Liver (tissue), 9 donors: ENCODE data around the gene ANKRD11. TPM values are rescaled to one million over a fixed set of nuclear protein-coding genes. Genes with fewer than 3 reads are reported as not detected.

ENCODE experiments used
- DNase-seq: peaks from one replicate; pipeline ENCODE4 v3.0.0-alpha.2; 2017; ENCODE audit warnings: low spot score
- H3K27ac ChIP-seq, 2 donors: one replicate each; pipeline ENCODE4 v1.7.0; 2013; ENCODE audit warnings: inconsistent platforms in 2 of 2, low read length in 2 of 2, control low read depth in 1 of 2, low read depth in 1 of 2, mild to moderate bottlenecking in 1 of 2
- H3K27me3 ChIP-seq, 4 donors: one replicate each; pipeline versions ENCODE4 v1.6.1 to v1.7.0; 2013; ENCODE audit warnings: low read length in 3 of 4, inconsistent platforms in 1 of 4, mild to moderate bottlenecking in 1 of 4, moderate library complexity in 1 of 4; ENCODE audit not compliant: control insufficient read depth in 4 of 4, insufficient read depth in 4 of 4
- H3K36me3 ChIP-seq, 4 donors: one replicate each; pipeline versions ENCODE4 v1.6.1 to v1.7.0; 2013; ENCODE audit warnings: low read length in 3 of 4, mild to moderate bottlenecking in 3 of 4, low read depth in 1 of 4, moderate library complexity in 1 of 4; ENCODE audit not compliant: control insufficient read depth in 4 of 4, insufficient read depth in 3 of 4
- H3K4me1 ChIP-seq, 4 donors: one replicate each; pipeline versions ENCODE4 v1.6.1 to v1.7.0; 2013; ENCODE audit warnings: low read length in 3 of 4, mild to moderate bottlenecking in 3 of 4, moderate library complexity in 1 of 4; ENCODE audit not compliant: control insufficient read depth in 4 of 4, insufficient read depth in 4 of 4
- H3K4me3 ChIP-seq, 3 donors: one replicate each; pipeline versions ENCODE4 v1.6.1 to v1.7.0; 2013; ENCODE audit warnings: low read length in 3 of 3, control low read depth in 1 of 3, low read depth in 1 of 3, mild to moderate bottlenecking in 1 of 3
- H3K9ac ChIP-seq, 2 donors: one replicate each; pipeline ENCODE4 v1.7.0; 2013; ENCODE audit warnings: low read length in 2 of 2, mild to moderate bottlenecking in 2 of 2, moderate library complexity in 2 of 2, control low read depth in 1 of 2, low read depth in 1 of 2
- H3K9me3 ChIP-seq, 4 donors: one replicate each; pipeline versions ENCODE4 v1.6.1 to v1.7.0; 2013; ENCODE audit warnings: low read length in 3 of 4; ENCODE audit not compliant: control insufficient read depth in 4 of 4
- EGR1 ChIP-seq, 2 donors: IDR thresholded peaks; 2 replicates each; pipeline ENCODE4 v1.6.1; 2016 to 2018; ENCODE audit warnings: antibody characterized with exemption in 2 of 2, low read depth in 2 of 2
- FOXA1 ChIP-seq: IDR thresholded peaks from 2 replicates; pipeline ENCODE4 v1.6.1; 2016; ENCODE audit warnings: antibody characterized with exemption
- FOXA2 ChIP-seq: IDR thresholded peaks from 2 replicates; pipeline ENCODE4 v1.6.1; 2016; ENCODE audit warnings: antibody characterized with exemption
- GABPA ChIP-seq, 2 donors: IDR thresholded peaks in 1 of 2; conservative IDR thresholded peaks in 1 of 2; 2 replicates each; pipeline ENCODE4 v1.6.1; 2016; ENCODE audit warnings: antibody characterized with exemption in 2 of 2, mild to moderate bottlenecking in 1 of 2, moderate library complexity in 1 of 2
- HNF4A ChIP-seq, 2 donors: conservative IDR thresholded peaks; 2 replicates each; pipeline ENCODE4 v1.6.1; 2016; ENCODE audit warnings: antibody characterized with exemption in 2 of 2, mild to moderate bottlenecking in 2 of 2
- HNF4G ChIP-seq: IDR thresholded peaks from 2 replicates; pipeline ENCODE4 v1.6.1; 2016; ENCODE audit warnings: antibody characterized with exemption
- JUND ChIP-seq, 2 donors: IDR thresholded peaks; 2 replicates each; pipeline ENCODE4 v1.6.1; 2016; ENCODE audit warnings: antibody characterized with exemption in 2 of 2
- MAX ChIP-seq: IDR thresholded peaks from 2 replicates; pipeline ENCODE4 v1.6.1; 2016; ENCODE audit warnings: antibody characterized with exemption
- NR2F2 ChIP-seq: IDR thresholded peaks from 2 replicates; pipeline ENCODE4 v1.6.1; 2016; ENCODE audit warnings: antibody characterized with exemption
- RAD21 ChIP-seq, 2 donors: IDR thresholded peaks; 2 replicates each; pipeline ENCODE4 v1.6.1; 2016; ENCODE audit warnings: antibody characterized with exemption in 2 of 2, mild to moderate bottlenecking in 2 of 2
- RXRA ChIP-seq, 2 donors: IDR thresholded peaks; 2 replicates each; pipeline ENCODE4 v1.6.1; 2017 to 2018; ENCODE audit warnings: antibody characterized with exemption in 2 of 2, mild to moderate bottlenecking in 1 of 2
- SP1 ChIP-seq: IDR thresholded peaks from 2 replicates; pipeline ENCODE4 v1.6.1; 2018; ENCODE audit warnings: antibody characterized with exemption, mild to moderate bottlenecking
- TAF1 ChIP-seq: conservative IDR thresholded peaks from 2 replicates; pipeline ENCODE4 v1.6.1; 2016; ENCODE audit warnings: antibody characterized with exemption, mild to moderate bottlenecking
- YY1 ChIP-seq: IDR thresholded peaks from 2 replicates; pipeline ENCODE4 v1.6.1; 2016; ENCODE audit warnings: antibody characterized with exemption, mild to moderate bottlenecking
- ZBTB33 ChIP-seq: IDR thresholded peaks from 2 replicates; pipeline ENCODE4 v1.6.1; 2016; ENCODE audit warnings: antibody characterized with exemption
- WGBS: extraction: QIAGEN DNeasy Blood & Tissue Kit; methylation state at CpG from one replicate; pipeline ENCODE4 v1.1.7; 2013; 5-methylcytosine and 5-hydroxymethylcytosine counted together
- polyA plus RNA-seq, 2 donors: library from polyadenylated mRNA; stranded (reverse) in 1 of 2; unstranded in 1 of 2; fragments of 200-250 nt in 1 of 2; fragments of >200 nt in 1 of 2; fragmentation: Nextera tagmentation in 1 of 2; extraction: Ambion mirVana in 1 of 2; gene quantifications; one replicate each; pipeline versions ENCODE4 v1.2.1 to v1.2.3, GENCODE V29; 2013 to 2015
- total RNA-seq, 2 donors: library from RNA; depleted of rRNA; stranded (reverse); fragments of >200 nt; gene quantifications; one replicate each; pipeline ENCODE4 v1.2.3, GENCODE V29; 2014
- TF ChIP-seq, protein P1 (sequence below): IDR thresholded peaks from 2 replicates; pipeline ENCODE4 v1.6.1; 2016; ENCODE audit warnings: antibody characterized with exemption
- TF ChIP-seq, protein P2 (sequence below): fragments of 150-350 bp; IDR thresholded peaks from 2 replicates; pipeline ENCODE4 v1.5.1; 2017; ENCODE audit warnings: improper control_type of control experiment, low read depth, low read length; ENCODE audit not compliant: missing input control
- donor health status: healthy.
- donor health status: healthy.
- donor health status: healthy.
- donor health status: healthy.
- donor health status: healthy.

ANKRD11 gene
- total and polyA plus RNA-seq, 4 donors = 16.3 to 55.1 (median 28.0) TPM

DNA sequence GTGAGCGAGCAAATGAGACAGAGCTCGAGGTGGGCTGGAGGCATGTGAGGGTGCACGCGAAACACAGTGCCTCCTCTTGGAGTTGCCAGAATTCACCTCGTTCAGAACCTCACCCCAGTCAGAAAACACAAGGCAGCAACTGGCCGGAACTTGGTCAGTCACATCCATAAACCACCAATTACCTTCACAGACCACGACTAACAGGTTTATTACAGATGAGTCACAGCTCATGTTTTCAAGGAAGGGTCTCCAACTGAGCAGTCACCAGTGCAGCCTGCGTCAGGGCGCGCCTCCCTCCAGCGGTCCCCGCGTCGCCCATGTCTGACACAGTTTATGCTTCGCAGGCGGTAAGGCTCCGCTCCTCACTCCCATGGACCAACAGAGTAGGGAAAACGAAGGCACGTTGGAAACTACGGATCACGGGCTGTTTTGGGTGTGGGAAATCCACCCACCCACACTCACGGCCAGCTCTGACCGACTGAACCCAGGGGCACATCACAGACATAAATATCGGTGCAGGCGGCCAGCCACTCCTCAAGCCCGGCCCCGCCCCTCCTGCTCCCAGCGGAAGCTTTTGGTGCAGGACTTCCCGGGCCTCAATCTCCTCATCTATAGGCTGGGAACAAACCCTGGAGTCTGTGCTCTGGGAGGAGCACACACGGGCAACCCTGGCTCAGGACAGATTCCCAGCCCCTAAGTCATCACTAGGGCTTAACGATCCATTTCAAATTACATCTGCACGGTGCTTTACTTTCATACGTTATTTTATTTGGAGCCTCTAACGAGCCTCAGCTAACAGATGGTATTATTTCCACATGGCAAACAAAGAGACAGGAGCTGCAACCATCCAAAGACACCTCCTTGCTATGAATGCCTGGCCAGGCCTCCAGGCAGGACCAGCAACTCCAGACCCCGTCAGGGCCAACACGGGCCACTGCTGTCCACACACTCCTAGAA is 146.6 kb downstream of the ANKRD11 start:
- no peak overlapping the region for H3K4me3 ChIP-seq
- no peak overlapping the region for H3K9ac ChIP-seq
- H3K4me1 ChIP-seq = peaks cover 10 to 45% (median 36%) of the 10 kb centered on the region in 4 donors

GRCh38 chr16:89341697-89342694 is 148.4 kb downstream of the ANKRD11 start:
- Histone ChIP-seq H3K9me3 (no peaks in the 10 kb centered on the region), H3K36me3 (no peaks in the 10 kb centered on the region), H3K4me1 (peaks cover 10 to 54% (median 40%) of the 10 kb centered on the region in 4 donors), H3K4me3 (no peak overlapping the region), H3K9ac (no peak overlapping the region), H3K27me3 (no peaks in the 10 kb centered on the region), H3K27ac (no peak overlapping the region)
- 85% methylated on average over 35 of the region's 35 CpGs for WGBS
- no peak for DNase-seq
- TF ChIP-seq YY1 (no peak), NR2F2 (no peak), ZBTB33 (no peak), EGR1 (IDR thresholded peaks at IDR 0.05; ENCODE audit: low read depth in 2 of 2) (no peak), RXRA (IDR thresholded peaks at IDR 0.05) (no peak), GABPA (IDR thresholded peaks at IDR 0.05 in 1 of 2, conservative IDR thresholded peaks at IDR 0.05 in 1 of 2) (no peak), TAF1 (no peak), RAD21 (IDR thresholded peaks at IDR 0.05) (no peak), SP1 (no peak), HNF4A (conservative IDR thresholded peaks at IDR 0.05) (no peak), FOXA1 (no peak), JUND (IDR thresholded peaks at IDR 0.05) (no peak)
- TF ChIP-seq, protein P1, sequence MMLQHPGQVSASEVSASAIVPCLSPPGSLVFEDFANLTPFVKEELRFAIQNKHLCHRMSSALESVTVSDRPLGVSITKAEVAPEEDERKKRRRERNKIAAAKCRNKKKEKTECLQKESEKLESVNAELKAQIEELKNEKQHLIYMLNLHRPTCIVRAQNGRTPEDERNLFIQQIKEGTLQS = no peak
- TF ChIP-seq, protein P2, sequence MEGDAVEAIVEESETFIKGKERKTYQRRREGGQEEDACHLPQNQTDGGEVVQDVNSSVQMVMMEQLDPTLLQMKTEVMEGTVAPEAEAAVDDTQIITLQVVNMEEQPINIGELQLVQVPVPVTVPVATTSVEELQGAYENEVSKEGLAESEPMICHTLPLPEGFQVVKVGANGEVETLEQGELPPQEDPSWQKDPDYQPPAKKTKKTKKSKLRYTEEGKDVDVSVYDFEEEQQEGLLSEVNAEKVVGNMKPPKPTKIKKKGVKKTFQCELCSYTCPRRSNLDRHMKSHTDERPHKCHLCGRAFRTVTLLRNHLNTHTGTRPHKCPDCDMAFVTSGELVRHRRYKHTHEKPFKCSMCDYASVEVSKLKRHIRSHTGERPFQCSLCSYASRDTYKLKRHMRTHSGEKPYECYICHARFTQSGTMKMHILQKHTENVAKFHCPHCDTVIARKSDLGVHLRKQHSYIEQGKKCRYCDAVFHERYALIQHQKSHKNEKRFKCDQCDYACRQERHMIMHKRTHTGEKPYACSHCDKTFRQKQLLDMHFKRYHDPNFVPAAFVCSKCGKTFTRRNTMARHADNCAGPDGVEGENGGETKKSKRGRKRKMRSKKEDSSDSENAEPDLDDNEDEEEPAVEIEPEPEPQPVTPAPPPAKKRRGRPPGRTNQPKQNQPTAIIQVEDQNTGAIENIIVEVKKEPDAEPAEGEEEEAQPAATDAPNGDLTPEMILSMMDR = no peak

More for the DNA sequence above, 146.6 kb downstream of the ANKRD11 start:
- H3K27me3 ChIP-seq = no peaks in the 10 kb centered on the region
- H3K27ac ChIP-seq = peak overlapping the region in 1 of 2 donors; percentile 68
- no peak for DNase-seq
- WGBS = 85% methylated on average over 36 of the region's 36 CpGs
- no peaks in the 10 kb centered on the region for H3K9me3 ChIP-seq
- TF ChIP-seq GABPA (IDR thresholded peaks at IDR 0.05 in 1 of 2, conservative IDR thresholded peaks at IDR 0.05 in 1 of 2) (no peak), ZBTB33 (no peak), FOXA2 (no peak), MAX (no peak), HNF4A (conservative IDR thresholded peaks at IDR 0.05) (no peak), HNF4G (no peak), RAD21 (IDR thresholded peaks at IDR 0.05) (no peak)
- TF ChIP-seq, protein P1 = no peak
- no peaks in the 10 kb centered on the region for H3K36me3 ChIP-seq
